T-helper 1 cell treated with Interleukin-12 subunit alpha and Interleukin-12 subunit beta and Interleukin-4 antibody, amounts not matched to agents 30 μg/mL and 1 μg/mL, for 36 hours (primary cell): ENCODE results near the gene BLCAP.
"Not testable (repeated sequence)": the region's sequence is repeated elsewhere in the genome, so short reads cannot be mapped to it uniquely, and the experiment has no call there.

Experiments used
- H3K27ac Mint-ChIP-seq: one replicate; pipeline ENCODE4 v1.8.0; 2021; ENCODE audit warnings: mild to moderate bottlenecking, mixed read lengths
- H3K27me3 Mint-ChIP-seq: one replicate; pipeline ENCODE4 v1.8.0; 2021; ENCODE audit warnings: low read depth, mixed read lengths
- H3K36me3 Mint-ChIP-seq: one replicate; pipeline ENCODE4 v1.8.0; 2021; ENCODE audit warnings: low read depth, mixed read lengths
- H3K4me1 Mint-ChIP-seq: one replicate; pipeline ENCODE4 v1.8.0; 2021; ENCODE audit warnings: low read depth, mixed read lengths
- H3K4me3 Mint-ChIP-seq: one replicate; pipeline ENCODE4 v1.8.0; 2021; ENCODE audit warnings: mild to moderate bottlenecking, moderate library complexity, mixed read lengths
- H3K9me3 Mint-ChIP-seq: one replicate; pipeline ENCODE4 v1.8.0; 2021; ENCODE audit warnings: mixed read lengths

BLCAP gene

GRCh38 chr20:37479925-37480691 lies 47.6 kb downstream of the BLCAP start:
- no peaks in the 10 kb centered on the region for H3K36me3 Mint-ChIP-seq
- no peaks in the 10 kb centered on the region for H3K9me3 Mint-ChIP-seq
- H3K4me1 Mint-ChIP-seq, result no peaks in the 10 kb centered on the region
- no peak overlapping the region for H3K27ac Mint-ChIP-seq
- no peak overlapping the region for H3K4me3 Mint-ChIP-seq
- peaks cover 22% of the 10 kb centered on the region for H3K27me3 Mint-ChIP-seq

GRCh38 chr20:37479266-37479665 lies 48.4 kb downstream of the BLCAP start:
- no peaks in the 10 kb centered on the region for H3K36me3 Mint-ChIP-seq
- H3K27ac Mint-ChIP-seq, result no peak overlapping the region
- no peak overlapping the region for H3K4me3 Mint-ChIP-seq
- H3K4me1 Mint-ChIP-seq, result no peaks in the 10 kb centered on the region
- peaks cover 17% of the 10 kb centered on the region for H3K27me3 Mint-ChIP-seq
- H3K9me3 Mint-ChIP-seq, result no peaks in the 10 kb centered on the region

DNA sequence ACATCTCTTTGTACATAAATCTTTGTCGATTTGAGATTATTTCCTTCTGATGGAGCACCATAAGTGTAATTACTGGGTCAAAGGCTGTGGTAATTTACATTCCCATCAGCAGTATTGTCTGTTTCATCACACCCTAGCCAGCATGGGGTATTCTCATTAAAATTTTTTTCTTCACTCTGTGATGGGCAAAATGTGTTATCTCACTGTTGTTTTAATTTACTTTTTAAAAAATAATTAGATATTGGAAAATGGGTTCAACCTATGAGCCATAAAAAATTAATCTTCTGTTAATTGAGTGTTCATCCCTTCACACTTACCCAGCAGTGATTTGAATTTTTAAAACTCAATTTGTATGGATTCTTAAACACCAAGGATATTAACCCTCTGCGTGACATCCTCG lies 50.6 kb downstream of the BLCAP start:
- H3K36me3 Mint-ChIP-seq, result no peaks in the 10 kb centered on the region
- H3K9me3 Mint-ChIP-seq, result no peaks in the 10 kb centered on the region
- H3K27me3 Mint-ChIP-seq, result peaks cover 15% of the 10 kb centered on the region
- no peaks in the 10 kb centered on the region for H3K4me1 Mint-ChIP-seq
- H3K27ac Mint-ChIP-seq, result no peak overlapping the region
- no peak overlapping the region for H3K4me3 Mint-ChIP-seq

- Mint-ChIP-seq H3K27ac (no peak overlapping the region), H3K9me3 (no peaks in the 10 kb centered on the region), H3K36me3 (no peaks in the 10 kb centered on the region), H3K4me3 (no peak overlapping the region), H3K4me1 (no peaks in the 10 kb centered on the region), H3K27me3 (peaks cover 11% of the 10 kb centered on the region)
Observed at GRCh38 chr20:37475252-37475651, 52.4 kb downstream of the BLCAP start.

DNA sequence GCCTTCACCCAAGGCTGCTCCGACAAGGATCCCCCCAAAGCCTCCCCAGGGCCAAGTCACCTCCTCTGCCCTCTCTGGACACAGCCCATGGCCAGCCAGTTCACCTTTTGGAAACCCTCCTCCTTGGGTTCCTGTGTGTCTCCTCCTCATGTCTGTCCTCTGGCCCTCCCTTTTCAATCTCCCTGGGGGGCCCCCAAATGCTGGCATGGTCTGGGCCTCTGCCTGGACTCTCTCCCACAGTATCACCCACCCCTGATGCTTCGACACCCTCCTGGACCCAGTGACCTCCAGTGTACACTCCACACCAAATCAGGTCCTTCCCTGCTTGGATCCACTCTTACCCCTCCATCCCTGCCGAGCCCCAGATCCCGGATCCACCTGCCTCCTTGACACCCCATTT lies 53.3 kb downstream of the BLCAP start:
- Mint-ChIP-seq H3K4me3 (no peak overlapping the region), H3K4me1 (no peaks in the 10 kb centered on the region), H3K9me3 (no peaks in the 10 kb centered on the region), H3K27me3 (peaks cover 11% of the 10 kb centered on the region), H3K36me3 (no peaks in the 10 kb centered on the region), H3K27ac (no peak overlapping the region)

- Mint-ChIP-seq H3K4me3 (no peak overlapping the region), H3K27me3 (peaks cover 11% of the 10 kb centered on the region), H3K9me3 (no peaks in the 10 kb centered on the region), H3K4me1 (no peaks in the 10 kb centered on the region), H3K27ac (no peak overlapping the region), H3K36me3 (no peaks in the 10 kb centered on the region)
Observed at GRCh38 chr20:37473249-37474000, 54.3 kb downstream of the BLCAP start.

- peaks cover 14% of the 10 kb centered on the region for H3K27me3 Mint-ChIP-seq
- H3K4me3 Mint-ChIP-seq, H3K4me1 Mint-ChIP-seq, H3K27ac Mint-ChIP-seq, H3K9me3 Mint-ChIP-seq, H3K36me3 Mint-ChIP-seq: not testable (repeated sequence)
Observed at GRCh38 chr20:37472435-37472834, 55.2 kb downstream of the BLCAP start.

DNA sequence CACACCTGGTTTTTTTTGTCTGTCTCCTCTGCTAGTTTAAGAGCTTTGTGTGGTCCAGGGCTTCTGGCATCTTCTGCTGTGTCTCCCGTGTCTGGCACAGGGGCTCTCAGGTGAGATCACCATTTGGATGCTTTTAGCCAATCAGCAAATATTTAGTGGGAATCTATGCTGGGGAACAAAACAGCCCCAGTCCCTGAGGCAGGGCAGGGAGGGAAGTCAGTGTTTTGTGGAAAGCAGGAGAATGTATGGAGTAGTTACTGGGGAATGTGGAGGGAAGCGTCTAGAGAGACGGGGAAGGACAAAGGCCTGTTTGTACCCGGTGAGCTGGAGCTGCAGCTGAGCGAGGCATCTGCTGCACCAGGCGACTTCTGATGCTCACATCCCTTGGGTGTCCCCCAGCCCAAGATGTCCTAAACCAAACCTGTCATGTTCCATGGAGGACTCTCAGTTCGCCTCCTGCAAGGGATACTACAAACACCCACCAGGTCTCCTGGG lies 55.9 kb downstream of the BLCAP start:
- H3K4me3 Mint-ChIP-seq, result no peak overlapping the region

GRCh38 chr20:37470190-37470589 lies 57.5 kb downstream of the BLCAP start:
- H3K4me3 Mint-ChIP-seq, H3K27ac Mint-ChIP-seq, H3K36me3 Mint-ChIP-seq, H3K9me3 Mint-ChIP-seq, H3K4me1 Mint-ChIP-seq: not testable (repeated sequence)
- H3K27me3 Mint-ChIP-seq, result peaks cover 10% of the 10 kb centered on the region

More for the DNA sequence above, 55.9 kb downstream of the BLCAP start:
- H3K27ac Mint-ChIP-seq, result no peak overlapping the region
- no peaks in the 10 kb centered on the region for H3K36me3 Mint-ChIP-seq
- no peaks in the 10 kb centered on the region for H3K9me3 Mint-ChIP-seq
- H3K27me3 Mint-ChIP-seq, result peaks cover 17% of the 10 kb centered on the region
- H3K4me1 Mint-ChIP-seq, result no peaks in the 10 kb centered on the region

DNA sequence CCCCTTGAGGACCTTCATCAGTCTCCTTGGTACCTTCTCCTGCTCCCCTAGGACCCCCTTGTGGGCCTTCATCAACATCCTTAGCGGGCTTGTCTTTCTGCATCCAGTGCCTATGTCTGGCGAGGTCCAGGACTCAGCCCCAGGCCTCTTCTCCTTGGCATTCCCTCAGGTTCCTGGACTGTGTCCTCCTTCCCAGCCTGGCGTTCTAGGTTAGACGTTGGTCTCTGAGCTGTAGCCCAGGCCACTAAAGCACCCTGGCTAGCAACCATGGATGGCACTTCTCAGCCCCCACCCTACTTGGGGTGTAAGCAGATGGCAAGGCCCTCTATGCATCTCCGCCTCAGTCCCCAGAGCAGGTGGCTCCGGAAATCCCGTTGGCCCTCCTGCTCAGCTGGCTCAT lies 58.1 kb downstream of the BLCAP start:
- Mint-ChIP-seq H3K4me1 (no peaks in the 10 kb centered on the region), H3K27me3 (peaks cover 12% of the 10 kb centered on the region), H3K4me3 (no peak overlapping the region), H3K9me3 (no peaks in the 10 kb centered on the region), H3K27ac (no peak overlapping the region), H3K36me3 (no peaks in the 10 kb centered on the region)

- H3K4me3 Mint-ChIP-seq, result no peak overlapping the region
- no peaks in the 10 kb centered on the region for H3K36me3 Mint-ChIP-seq
- peaks cover 12% of the 10 kb centered on the region for H3K27me3 Mint-ChIP-seq
- no peaks in the 10 kb centered on the region for H3K9me3 Mint-ChIP-seq
- no peaks in the 10 kb centered on the region for H3K4me1 Mint-ChIP-seq
- no peak overlapping the region for H3K27ac Mint-ChIP-seq
Observed at GRCh38 chr20:37468886-37469285, 58.8 kb downstream of the BLCAP start.
